Keratinocyte (primary cell): ENCODE data around the gene ANKRD33. TPM values are rescaled to one million over a fixed set of nuclear protein-coding genes. Genes with fewer than 3 reads are reported as not detected.

Source experiments
- DNase-seq: peaks from one replicate; pipeline ENCODE4 v3.0.0-alpha.2; 2011; ENCODE audit warnings: low read depth, missing footprints, low spot score
- FAIRE-seq: peaks from 2 replicates; lab custom pipeline; 2011; peaks lifted over from hg19 to GRCh38; lab: Jason Lieb, UNC
- H2AFZ ChIP-seq: 2 replicates; pipeline ENCODE4 v1.6.0; 2012; ENCODE audit warnings: low read length, control low read depth, inconsistent platforms; ENCODE audit not compliant: control insufficient read depth
- H3K27ac ChIP-seq: 2 replicates; pipeline ENCODE4 v1.5.1; 2011; ENCODE audit warnings: low read length; ENCODE audit not compliant: control insufficient read depth, insufficient read depth
- H3K27me3 ChIP-seq: 3 replicates; pipeline ENCODE4 v1.6.0; 2011; ENCODE audit warnings: low read length; ENCODE audit not compliant: control insufficient read depth, insufficient read depth; ENCODE audit errors: extremely low read depth
- H3K36me3 ChIP-seq, 2 experiments: 2 replicates in 1 of 2; 3 replicates in 1 of 2; pipeline ENCODE4 v1.5.1; 2011; ENCODE audit warnings: low read length in 2 of 2, mild to moderate bottlenecking in 1 of 2; ENCODE audit not compliant: control insufficient read depth in 2 of 2, insufficient read depth in 2 of 2; ENCODE audit errors: extremely low read depth in 1 of 2
- H3K4me1 ChIP-seq: 3 replicates; pipeline ENCODE4 v1.5.1; 2011; ENCODE audit warnings: low read length; ENCODE audit not compliant: control insufficient read depth, insufficient read depth; ENCODE audit errors: extremely low read depth
- H3K4me2 ChIP-seq: 3 replicates; pipeline ENCODE4 v1.6.0; 2011; ENCODE audit warnings: low read depth, low read length; ENCODE audit not compliant: control insufficient read depth, insufficient read depth; ENCODE audit errors: extremely low read depth
- H3K4me3 ChIP-seq, 3 experiments: fragments of 200-600 bp in 1 of 3; sonication (generic) in 1 of 3; 2 replicates in 2 of 3; 3 replicates in 1 of 3; pipeline ENCODE4 v1.5.1; 2011 to 2016; ENCODE audit warnings: low read length in 3 of 3, mild to moderate bottlenecking in 3 of 3, control low read depth in 2 of 3, inconsistent platforms in 1 of 3, low read depth in 1 of 3, mixed read lengths in 1 of 3, mixed run types in 1 of 3, moderate library complexity in 1 of 3; ENCODE audit not compliant: control insufficient read depth in 2 of 3, insufficient read depth in 2 of 3; ENCODE audit errors: extremely low read depth in 1 of 3
- H3K79me2 ChIP-seq: 2 replicates; pipeline ENCODE4 v1.6.0; 2012; ENCODE audit warnings: low read length; ENCODE audit not compliant: control insufficient read depth, insufficient read depth
- H3K9ac ChIP-seq: 3 replicates; pipeline ENCODE4 v1.6.0; 2011; ENCODE audit warnings: low read length; ENCODE audit not compliant: control insufficient read depth, insufficient read depth; ENCODE audit errors: extremely low read depth
- H3K9me1 ChIP-seq: 3 replicates; pipeline ENCODE4 v1.6.0; 2011; ENCODE audit warnings: low read length; ENCODE audit not compliant: control insufficient read depth, insufficient read depth; ENCODE audit errors: extremely low read depth
- H3K9me3 ChIP-seq: 2 replicates; pipeline ENCODE4 v1.5.1; 2012; ENCODE audit warnings: low read depth, low read length; ENCODE audit not compliant: control insufficient read depth
- H4K20me1 ChIP-seq: 3 replicates; pipeline ENCODE4 v1.6.0; 2011; ENCODE audit warnings: low read length; ENCODE audit not compliant: control insufficient read depth, insufficient read depth; ENCODE audit errors: extremely low read depth
- EZH2 ChIP-seq: IDR thresholded peaks from one replicate; pipeline ENCODE4 v1.6.1; 2012; ENCODE audit warnings: inconsistent platforms, mild to moderate bottlenecking, low read length, moderate library complexity
- dilution Hi-C: fragments of 300-500 bp; cut with MboI; formaldehyde crosslinking; loops from one replicate; pipeline ENCODE4 v1.7.0; 2020; ENCODE audit warnings: low sequenced_read_pairs; ENCODE audit not compliant: extremely low pct_ligation_motif_present
- polyA plus RNA-seq, 5 experiments: library from polyadenylated mRNA; depleted of rRNA in 3 of 5; stranded (reverse) in 3 of 5; stranded (forward) in 1 of 5; unstranded in 1 of 5; fragments of >200 nt; gene quantifications; 1 replicate in 1 of 5; 2 replicates in 3 of 5; 3 replicates in 1 of 5; pipeline versions ENCODE4 v1.2.1 to v1.2.3, GENCODE V29; 2011 to 2012; ENCODE audit warnings: missing spikeins in 2 of 5, low read depth in 1 of 5, low replicate concordance in 1 of 5
- TF ChIP-seq, protein P1 (sequence below), 3 experiments: IDR thresholded peaks in 1 of 3; conservative IDR thresholded peaks in 1 of 3; optimal IDR thresholded peaks in 1 of 3; 2 replicates in 2 of 3; 3 replicates in 1 of 3; pipeline versions ENCODE3 to v1.5.1; 2011; ENCODE audit warnings: low read length in 3 of 3, mild to moderate bottlenecking in 3 of 3, moderate library complexity in 2 of 3, control low read depth in 1 of 3, inconsistent platforms in 1 of 3; ENCODE audit not compliant: insufficient read depth in 2 of 3; ENCODE audit errors: extremely low read depth in 1 of 3

Gene ANKRD33
- polyA plus RNA-seq, 1 donor (not counting 4 experiments of a cell fraction or from before 2014, with no cell fraction given) = not detected

DNA sequence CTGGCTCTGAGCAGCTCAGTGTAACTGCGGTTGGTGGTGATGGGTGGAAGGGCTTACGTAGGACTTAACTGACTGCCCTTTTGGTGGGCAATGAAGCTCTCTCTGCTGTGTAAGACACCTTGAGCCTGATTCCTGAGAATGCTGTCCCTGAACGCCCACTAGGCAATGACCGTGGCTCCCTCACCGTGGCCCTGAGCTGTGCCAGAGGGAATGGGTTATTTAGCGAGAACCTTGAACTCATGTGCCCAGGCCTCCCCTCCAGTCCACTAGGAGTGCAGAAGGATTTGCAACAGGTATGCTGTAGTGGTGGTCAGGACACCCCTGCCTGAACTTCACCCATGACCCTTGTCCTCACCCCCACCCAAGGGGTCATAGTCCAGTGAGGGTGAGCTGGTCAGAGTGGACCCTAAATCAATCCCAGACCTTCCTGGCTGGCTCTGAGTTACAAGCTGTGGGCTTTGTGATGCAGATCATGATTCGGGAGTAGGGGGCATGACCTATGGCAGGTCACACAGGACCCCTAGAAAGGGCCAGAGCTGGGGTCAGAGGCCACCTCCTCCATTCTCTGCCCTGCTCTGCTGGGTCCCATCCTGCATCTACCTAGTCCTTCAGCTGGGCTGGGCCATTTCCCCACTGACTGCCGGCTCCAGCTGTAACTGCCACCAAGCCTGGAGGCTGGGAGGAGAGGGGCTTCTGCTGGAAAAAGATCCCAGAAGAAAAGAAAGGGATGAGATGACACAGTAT lies 14.5 kb upstream of the ANKRD33 start:
- TF ChIP-seq, protein P1, sequence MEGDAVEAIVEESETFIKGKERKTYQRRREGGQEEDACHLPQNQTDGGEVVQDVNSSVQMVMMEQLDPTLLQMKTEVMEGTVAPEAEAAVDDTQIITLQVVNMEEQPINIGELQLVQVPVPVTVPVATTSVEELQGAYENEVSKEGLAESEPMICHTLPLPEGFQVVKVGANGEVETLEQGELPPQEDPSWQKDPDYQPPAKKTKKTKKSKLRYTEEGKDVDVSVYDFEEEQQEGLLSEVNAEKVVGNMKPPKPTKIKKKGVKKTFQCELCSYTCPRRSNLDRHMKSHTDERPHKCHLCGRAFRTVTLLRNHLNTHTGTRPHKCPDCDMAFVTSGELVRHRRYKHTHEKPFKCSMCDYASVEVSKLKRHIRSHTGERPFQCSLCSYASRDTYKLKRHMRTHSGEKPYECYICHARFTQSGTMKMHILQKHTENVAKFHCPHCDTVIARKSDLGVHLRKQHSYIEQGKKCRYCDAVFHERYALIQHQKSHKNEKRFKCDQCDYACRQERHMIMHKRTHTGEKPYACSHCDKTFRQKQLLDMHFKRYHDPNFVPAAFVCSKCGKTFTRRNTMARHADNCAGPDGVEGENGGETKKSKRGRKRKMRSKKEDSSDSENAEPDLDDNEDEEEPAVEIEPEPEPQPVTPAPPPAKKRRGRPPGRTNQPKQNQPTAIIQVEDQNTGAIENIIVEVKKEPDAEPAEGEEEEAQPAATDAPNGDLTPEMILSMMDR (optimal IDR thresholded peaks at IDR 0.05 in 1 of 3, IDR thresholded peaks at IDR 0.05 in 1 of 3, conservative IDR thresholded peaks at IDR 0.05 in 1 of 3; ENCODE audit: extremely low read depth in 1 of 3, insufficient read depth in 2 of 3, low read length in 3 of 3) = no peak
- TF ChIP-seq EZH2 = no peak
- Histone ChIP-seq H3K79me2 (no peaks in the 10 kb centered on the region), H3K27me3 (peaks cover 31% of the 10 kb centered on the region)

GRCh38 chr12:51874000-51874399 lies 13.9 kb upstream of the ANKRD33 start:
- dilution Hi-C loops = no loop called here
- H3K27ac ChIP-seq = no peak overlapping the region
- no peak for DNase-seq
- no peak overlapping the region for H3K4me2 ChIP-seq
- peaks cover 25% of the 10 kb centered on the region for H3K27me3 ChIP-seq
- H3K4me1 ChIP-seq = no peaks in the 10 kb centered on the region
- no peak for FAIRE-seq
- no peak overlapping the region for H3K9ac ChIP-seq
- no peaks in the 10 kb centered on the region for H3K79me2 ChIP-seq
- no peak overlapping the region for H3K4me3 ChIP-seq
- no peaks in the 10 kb centered on the region for H4K20me1 ChIP-seq
- no peak overlapping the region for H2AFZ ChIP-seq
- no peaks in the 10 kb centered on the region for H3K36me3 ChIP-seq
- H3K9me3 ChIP-seq = no peaks in the 10 kb centered on the region
- TF ChIP-seq EZH2 = no peak
- TF ChIP-seq, protein P1 (optimal IDR thresholded peaks at IDR 0.05 in 1 of 3, IDR thresholded peaks at IDR 0.05 in 1 of 3, conservative IDR thresholded peaks at IDR 0.05 in 1 of 3; ENCODE audit: extremely low read depth in 1 of 3, insufficient read depth in 2 of 3, low read length in 3 of 3) = no peak
- H3K9me1 ChIP-seq = no peaks in the 10 kb centered on the region

More for the DNA sequence above, 14.5 kb upstream of the ANKRD33 start:
- Histone ChIP-seq H4K20me1 (no peaks in the 10 kb centered on the region), H3K9ac (no peak overlapping the region), H3K4me2 (no peak overlapping the region), H2AFZ (no peak overlapping the region), H3K27ac (no peak overlapping the region), H3K4me3 (no peak overlapping the region), H3K9me3 (no peaks in the 10 kb centered on the region), H3K9me1 (no peaks in the 10 kb centered on the region), H3K36me3 (no peaks in the 10 kb centered on the region), H3K4me1 (no peaks in the 10 kb centered on the region)
- dilution Hi-C loops = no loop called here
- FAIRE-seq (no peak), DNase-seq (no peak)
